ENCODE results near the gene LTBP1.

GRCh38 chr2:33030326-33030725 is 83.6 kb downstream of the LTBP1 start:
- TF ChIP-seq RNF2 (IDR thresholded peaks at IDR 0.05; ENCODE audit: borderline replicate concordance, low read depth) (no peak), CTCF (IDR thresholded peaks at IDR 0.05) (no peak), EHMT2 (IDR thresholded peaks at IDR 0.05; ENCODE audit: low read depth) (no peak)
